SK-N-SH (cell line): ENCODE measurements around the gene ANKRD12. TPM values are rescaled to one million over a fixed set of nuclear protein-coding genes. Genes with fewer than 3 reads are reported as not detected.

Experiments used
- CTCF ChIA-PET: fragments of 300-600, 350-600 bp; formaldehyde crosslinking; extraction: SDS; loops from one replicate; lab custom pipeline; 2021; lab: Yijun Ruan, JAX
- POLR2A ChIA-PET: fragments of 350-600 bp; sonication (Branson Sonifier 250); formaldehyde crosslinking; extraction: SDS; loops from one replicate; lab custom pipeline; 2020; ENCODE audit warnings: antibody characterized with exemption, inconsistent platforms; lab: Yijun Ruan, JAX
- DNase-seq: peaks from one replicate; pipeline ENCODE4 v3.0.0; 2012
- H2AFZ ChIP-seq: fragments of 200-600 bp; sonication (generic); 2 replicates; pipeline ENCODE4 v1.8.1; 2016; ENCODE audit warnings: antibody characterized with exemption, mild to moderate bottlenecking, low read depth
- H3F3A ChIP-seq: fragments of 200-600 bp; sonication (generic); replicated peaks from 2 replicates; pipeline ENCODE3; 2016; ENCODE audit warnings: antibody characterized with exemption, mild to moderate bottlenecking; ENCODE audit not compliant: insufficient read depth
- H3K27ac ChIP-seq, 2 experiments: fragments of 200-500 bp in 1 of 2; fragments of 200-600 bp in 1 of 2; sonication (Bioruptor generic) in 1 of 2; sonication (generic), shearing (Covaris generic) in 1 of 2; 2 replicates each; pipeline versions ENCODE4 v1.5.1 to v1.6.1; 2014 to 2016; ENCODE audit warnings: low read depth in 2 of 2, inconsistent platforms in 1 of 2, low read length in 1 of 2, mild to moderate bottlenecking in 1 of 2, mixed read lengths in 1 of 2
- H3K27me3 ChIP-seq: fragments of 200-600 bp; sonication (generic), shearing (Covaris generic); 2 replicates; pipeline ENCODE4 v1.6.1; 2016; ENCODE audit warnings: mixed run types; ENCODE audit not compliant: insufficient read depth
- H3K36me3 ChIP-seq, 2 experiments: fragments of 200-500 bp in 1 of 2; fragments of 200-600 bp in 1 of 2; sonication (Bioruptor generic) in 1 of 2; sonication (generic) in 1 of 2; replicated peaks in 1 of 2; 2 replicates each; pipeline versions ENCODE3 to v1.5.1; 2014 to 2016; ENCODE audit warnings: low read length in 1 of 2, mild to moderate bottlenecking in 1 of 2; ENCODE audit not compliant: insufficient read depth in 2 of 2, control insufficient read depth in 1 of 2
- H3K4me1 ChIP-seq, 2 experiments: fragments of 200-500 bp in 1 of 2; fragments of 200-600 bp in 1 of 2; sonication (Bioruptor generic) in 1 of 2; sonication (generic), shearing (Covaris generic) in 1 of 2; 2 replicates each; pipeline versions ENCODE4 v1.5.1 to v1.6.1; 2014 to 2016; ENCODE audit warnings: low read depth in 1 of 2, low read length in 1 of 2, mixed run types in 1 of 2; ENCODE audit not compliant: insufficient read depth in 2 of 2, control insufficient read depth in 1 of 2
- H3K4me2 ChIP-seq: fragments of 200-600 bp; sonication (generic), shearing (Covaris generic); 2 replicates; pipeline ENCODE4 v1.6.1; 2017; ENCODE audit warnings: mixed run types
- H3K4me3 ChIP-seq, 2 experiments: fragments of 200-500 bp in 1 of 2; fragments of 200-600 bp in 1 of 2; sonication (Bioruptor generic) in 1 of 2; sonication (generic), shearing (Covaris generic) in 1 of 2; 2 replicates each; pipeline versions ENCODE4 v1.5.1 to v1.8.1; 2014 to 2016; ENCODE audit warnings: low read depth in 2 of 2, inconsistent platforms in 1 of 2, low read length in 1 of 2, mild to moderate bottlenecking in 1 of 2, mixed read lengths in 1 of 2, moderate library complexity in 1 of 2
- H3K79me2 ChIP-seq: fragments of 200-600 bp; sonication (generic); 2 replicates; pipeline ENCODE4 v1.8.1; 2017; ENCODE audit warnings: mild to moderate bottlenecking; ENCODE audit not compliant: insufficient read depth
- H3K9ac ChIP-seq: fragments of 200-600 bp; sonication (generic); 2 replicates; pipeline ENCODE4 v1.6.1; 2017; ENCODE audit warnings: mixed run types
- H3K9me2 ChIP-seq: fragments of 200-600 bp; sonication (generic); 2 replicates; pipeline ENCODE4 v1.6.1; 2017; ENCODE audit warnings: mixed run types
- H3K9me3 ChIP-seq: fragments of 200-600 bp; sonication (generic); 2 replicates; pipeline ENCODE4 v1.6.1; 2017; ENCODE audit warnings: mixed run types, mild to moderate bottlenecking, moderate library complexity
- H4K20me1 ChIP-seq: fragments of 200-600 bp; sonication (generic); 2 replicates; pipeline ENCODE4 v1.6.1; 2017; ENCODE audit warnings: mild to moderate bottlenecking, mixed run types; ENCODE audit not compliant: insufficient read depth
- FOSL2 ChIP-seq: IDR thresholded peaks from 2 replicates; pipeline ENCODE4 v1.4.0; 2012; ENCODE audit warnings: low read depth, mild to moderate bottlenecking, moderate library complexity, borderline replicate concordance
- FOXJ3 ChIP-seq: sonication (generic); formaldehyde crosslinking; IDR thresholded peaks from 2 replicates; pipeline ENCODE4 v1.5.1; 2020; ENCODE audit warnings: mild to moderate bottlenecking, missing genetic modification reagents
- JUND ChIP-seq: IDR thresholded peaks from 2 replicates; pipeline ENCODE4 v1.4.0; 2012
- MEF2A ChIP-seq: IDR thresholded peaks from 2 replicates; pipeline ENCODE4 v1.4.0; 2012; ENCODE audit warnings: low read depth, borderline replicate concordance
- NFIC ChIP-seq: IDR thresholded peaks from 2 replicates; pipeline ENCODE4 v1.4.0; 2012; ENCODE audit warnings: borderline replicate concordance
- NRF1 ChIP-seq: IDR thresholded peaks from 2 replicates; pipeline ENCODE4 v1.6.1; 2012; ENCODE audit warnings: low read depth, mild to moderate bottlenecking, low read length
- RCOR1 ChIP-seq: fragments of 150-350 bp; IDR thresholded peaks from 2 replicates; pipeline ENCODE4 v1.6.1; 2017; ENCODE audit warnings: antibody characterized with exemption, low read length
- RFX5 ChIP-seq: IDR thresholded peaks from 2 replicates; pipeline ENCODE4 v1.6.1; 2012; ENCODE audit warnings: mild to moderate bottlenecking, improper control_type of control experiment, low read length
- SMC3 ChIP-seq: IDR thresholded peaks from 2 replicates; pipeline ENCODE4 v1.6.1; 2012; ENCODE audit warnings: low read depth, low read length, improper control_type of control experiment
- TEAD4 ChIP-seq: IDR thresholded peaks from 2 replicates; pipeline ENCODE4 v1.4.0; 2012; ENCODE audit warnings: mild to moderate bottlenecking, borderline replicate concordance; ENCODE audit not compliant: insufficient read depth
- YY1 ChIP-seq: IDR thresholded peaks from 2 replicates; pipeline ENCODE4 v1.4.0; 2012; ENCODE audit warnings: low read depth, mild to moderate bottlenecking
- WGBS: methylation state at CpG from one replicate; pipeline ENCODE4 v1.1.6; 2017; ENCODE audit warnings: low lambda C conversion rate; 5-methylcytosine and 5-hydroxymethylcytosine counted together
- polyA plus RNA-seq, 3 experiments: library from polyadenylated mRNA; depleted of rRNA; stranded (reverse); fragments of >200 nt; gene quantifications; 2 replicates each; pipeline ENCODE4 v1.2.3, GENCODE V29; 2012
- TF ChIP-seq, protein P1 (sequence below): fragments of 150-350 bp; IDR thresholded peaks from 2 replicates; pipeline ENCODE4 v1.6.1; 2016; ENCODE audit warnings: mild to moderate bottlenecking, low read depth, low read length
- TF ChIP-seq, protein P2 (sequence below): fragments of 200-600 bp; sonication (generic); IDR thresholded peaks from 2 replicates; pipeline ENCODE4 v1.6.1; 2017; ENCODE audit warnings: antibody characterized with exemption, mild to moderate bottlenecking, moderate library complexity
- TF ChIP-seq, protein P3 (sequence below): IDR thresholded peaks from 2 replicates; pipeline ENCODE4 v1.4.0; 2012; ENCODE audit warnings: low read depth, borderline replicate concordance
- TF ChIP-seq, protein P4 (sequence below): fragments of 150-350 bp; IDR thresholded peaks from 2 replicates; pipeline ENCODE4 v1.6.1; 2017; ENCODE audit warnings: antibody characterized with exemption, low read length, low read depth, borderline replicate concordance

Gene ANKRD12
- polyA plus RNA-seq, 1 of the 3 experiments (the other 2 are of a cell fraction) = 1.3 TPM

DNA sequence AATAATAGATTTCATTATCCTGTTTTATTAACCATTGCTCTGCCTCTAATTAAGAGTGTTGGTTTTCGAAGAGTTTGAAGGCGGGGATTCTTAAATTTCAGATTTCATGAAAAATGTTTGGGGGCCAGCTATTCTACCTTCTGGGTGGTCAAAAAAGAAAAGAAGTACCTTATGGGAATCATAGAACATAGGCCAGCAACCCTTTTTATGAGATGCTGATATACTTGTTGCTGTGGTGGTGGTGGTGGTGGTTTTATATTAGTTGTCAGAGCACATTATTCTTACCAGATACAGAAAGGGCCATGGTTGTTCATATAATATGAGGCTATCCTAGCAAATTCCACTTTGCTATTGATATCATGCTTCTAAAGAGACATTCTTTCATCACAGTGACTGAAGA is 4.4 kb downstream of the ANKRD12 start:
- Histone ChIP-seq H3K79me2 (peaks cover 83% of the 10 kb centered on the region), H3K9me3 (no peaks in the 10 kb centered on the region), H3K4me1 (peaks cover 7 to 23% of the 10 kb centered on the region in 2 experiments; a peak in 3 of 4 replicates), H4K20me1 (peaks cover 81% of the 10 kb centered on the region), H3F3A (peaks cover 11% of the 10 kb centered on the region), H2AFZ (no peak overlapping the region), H3K4me3 (no peak overlapping the region), H3K9me2 (no peaks in the 10 kb centered on the region), H3K4me2 (no peak overlapping the region), H3K27ac (no peak overlapping the region), H3K27me3 (no peaks in the 10 kb centered on the region), H3K36me3 (peaks cover 0 to 3% of the 10 kb centered on the region in 2 experiments), H3K9ac (no peak overlapping the region)
- POLR2A ChIA-PET = no interaction called here
- CTCF ChIA-PET = interaction anchor here (1.0 to 1.1 kb wide), 2 partner anchors 67 to 309 kb away, joined by 4 to 7 read pairs; no protein-coding TSS in a partner anchor
- TF ChIP-seq, protein P1, sequence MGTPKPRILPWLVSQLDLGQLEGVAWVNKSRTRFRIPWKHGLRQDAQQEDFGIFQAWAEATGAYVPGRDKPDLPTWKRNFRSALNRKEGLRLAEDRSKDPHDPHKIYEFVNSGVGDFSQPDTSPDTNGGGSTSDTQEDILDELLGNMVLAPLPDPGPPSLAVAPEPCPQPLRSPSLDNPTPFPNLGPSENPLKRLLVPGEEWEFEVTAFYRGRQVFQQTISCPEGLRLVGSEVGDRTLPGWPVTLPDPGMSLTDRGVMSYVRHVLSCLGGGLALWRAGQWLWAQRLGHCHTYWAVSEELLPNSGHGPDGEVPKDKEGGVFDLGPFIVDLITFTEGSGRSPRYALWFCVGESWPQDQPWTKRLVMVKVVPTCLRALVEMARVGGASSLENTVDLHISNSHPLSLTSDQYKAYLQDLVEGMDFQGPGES = no peak
- TF ChIP-seq FOSL2 (no peak), FOXJ3 (CRISPR knock-in tag) (no peak), TEAD4 (no peak), YY1 (no peak), SMC3 (no peak), JUND (no peak), RFX5 (no peak), NFIC (no peak), RCOR1 (no peak), NRF1 (no peak), MEF2A (no peak)
- TF ChIP-seq, protein P2, sequence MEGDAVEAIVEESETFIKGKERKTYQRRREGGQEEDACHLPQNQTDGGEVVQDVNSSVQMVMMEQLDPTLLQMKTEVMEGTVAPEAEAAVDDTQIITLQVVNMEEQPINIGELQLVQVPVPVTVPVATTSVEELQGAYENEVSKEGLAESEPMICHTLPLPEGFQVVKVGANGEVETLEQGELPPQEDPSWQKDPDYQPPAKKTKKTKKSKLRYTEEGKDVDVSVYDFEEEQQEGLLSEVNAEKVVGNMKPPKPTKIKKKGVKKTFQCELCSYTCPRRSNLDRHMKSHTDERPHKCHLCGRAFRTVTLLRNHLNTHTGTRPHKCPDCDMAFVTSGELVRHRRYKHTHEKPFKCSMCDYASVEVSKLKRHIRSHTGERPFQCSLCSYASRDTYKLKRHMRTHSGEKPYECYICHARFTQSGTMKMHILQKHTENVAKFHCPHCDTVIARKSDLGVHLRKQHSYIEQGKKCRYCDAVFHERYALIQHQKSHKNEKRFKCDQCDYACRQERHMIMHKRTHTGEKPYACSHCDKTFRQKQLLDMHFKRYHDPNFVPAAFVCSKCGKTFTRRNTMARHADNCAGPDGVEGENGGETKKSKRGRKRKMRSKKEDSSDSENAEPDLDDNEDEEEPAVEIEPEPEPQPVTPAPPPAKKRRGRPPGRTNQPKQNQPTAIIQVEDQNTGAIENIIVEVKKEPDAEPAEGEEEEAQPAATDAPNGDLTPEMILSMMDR = no peak
- TF ChIP-seq, protein P3, sequence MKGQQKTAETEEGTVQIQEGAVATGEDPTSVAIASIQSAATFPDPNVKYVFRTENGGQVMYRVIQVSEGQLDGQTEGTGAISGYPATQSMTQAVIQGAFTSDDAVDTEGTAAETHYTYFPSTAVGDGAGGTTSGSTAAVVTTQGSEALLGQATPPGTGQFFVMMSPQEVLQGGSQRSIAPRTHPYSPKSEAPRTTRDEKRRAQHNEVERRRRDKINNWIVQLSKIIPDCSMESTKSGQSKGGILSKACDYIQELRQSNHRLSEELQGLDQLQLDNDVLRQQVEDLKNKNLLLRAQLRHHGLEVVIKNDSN = no peak
- TF ChIP-seq, protein P4, sequence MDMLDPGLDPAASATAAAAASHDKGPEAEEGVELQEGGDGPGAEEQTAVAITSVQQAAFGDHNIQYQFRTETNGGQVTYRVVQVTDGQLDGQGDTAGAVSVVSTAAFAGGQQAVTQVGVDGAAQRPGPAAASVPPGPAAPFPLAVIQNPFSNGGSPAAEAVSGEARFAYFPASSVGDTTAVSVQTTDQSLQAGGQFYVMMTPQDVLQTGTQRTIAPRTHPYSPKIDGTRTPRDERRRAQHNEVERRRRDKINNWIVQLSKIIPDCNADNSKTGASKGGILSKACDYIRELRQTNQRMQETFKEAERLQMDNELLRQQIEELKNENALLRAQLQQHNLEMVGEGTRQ = no peak
- 97% methylated on average over 2 of the region's 2 CpGs for WGBS
- DNase-seq = no peak
